A549 (cell line): Measurements from ENCODE around the gene DDX27. TPM values are rescaled to one million over a fixed set of nuclear protein-coding genes. Genes with fewer than 3 reads are reported as not detected.
A peak's percentile ranks its signal among the peaks of the same experiment; 100 is the strongest.

ENCODE experiments used
- ATOH8 ChIP-seq: fragments of 250-450 bp; sonication (Bioruptor Pico); IDR thresholded peaks from 2 replicates; pipeline ENCODE4 v1.5.0; 2020; ENCODE audit warnings: low read depth, mild to moderate bottlenecking, moderate library complexity
- CBX8 ChIP-seq: fragments of 200-600 bp; sonication (generic); IDR thresholded peaks from 2 replicates; pipeline ENCODE4 v1.6.1; 2016
- CEBPB ChIP-seq, 2 experiments: fragments of >200 bp in 1 of 2; sonication (Bioruptor Twin) in 1 of 2; formaldehyde crosslinking in 1 of 2; IDR thresholded peaks; 2 replicates each; pipeline ENCODE4 v1.6.1; 2012 to 2016
- E2F6 ChIP-seq: IDR thresholded peaks from 2 replicates; pipeline ENCODE4 v1.6.1; 2012; ENCODE audit warnings: low read depth, borderline replicate concordance
- EHMT2 ChIP-seq: fragments of 200-600 bp; sonication (generic); IDR thresholded peaks from 2 replicates; pipeline ENCODE4 v1.6.1; 2016; ENCODE audit warnings: antibody characterized with exemption, low read depth, mild to moderate bottlenecking, moderate library complexity
- ELK1 ChIP-seq: fragments of 150-350 bp; IDR thresholded peaks from 2 replicates; pipeline ENCODE4 v1.6.1; 2014; ENCODE audit warnings: low read depth, mild to moderate bottlenecking, low read length
- GATA3 ChIP-seq: IDR thresholded peaks from 2 replicates; pipeline ENCODE4 v1.6.1; 2012; ENCODE audit warnings: borderline replicate concordance
- HOXB5 ChIP-seq: fragments of 250-450 bp; sonication (Bioruptor Pico); IDR thresholded peaks from 2 replicates; pipeline ENCODE4 v1.5.0; 2020; ENCODE audit warnings: mild to moderate bottlenecking, moderate library complexity
- JUN ChIP-seq, 2 experiments: fragments of >200 bp; sonication (Bioruptor Twin); formaldehyde crosslinking; IDR thresholded peaks; 2 replicates in 1 of 2; 3 replicates in 1 of 2; pipeline ENCODE4 v1.6.1; 2016 to 2017
- KDM1A ChIP-seq: fragments of 200-600 bp; sonication (generic); IDR thresholded peaks from 2 replicates; pipeline ENCODE4 v1.6.1; 2016; ENCODE audit warnings: low read depth, mild to moderate bottlenecking
- KDM5A ChIP-seq: fragments of 200-600 bp; sonication (generic); IDR thresholded peaks from 2 replicates; pipeline ENCODE4 v1.6.1; 2016; ENCODE audit warnings: antibody characterized with exemption, mild to moderate bottlenecking
- MAFK ChIP-seq: fragments of 450-650 bp; IDR thresholded peaks from 2 replicates; pipeline ENCODE4 v1.6.1; 2014; ENCODE audit not compliant: partially characterized antibody
- MAX ChIP-seq: IDR thresholded peaks from 2 replicates; pipeline ENCODE4 v1.6.1; 2012
- MAZ ChIP-seq: fragments of 150-350 bp; IDR thresholded peaks from 2 replicates; pipeline ENCODE4 v1.6.1; 2014; ENCODE audit warnings: antibody characterized with exemption, low read depth, low read length, borderline replicate concordance
- NFE2L2 ChIP-seq: fragments of 150-350 bp; conservative IDR thresholded peaks from 2 replicates; pipeline ENCODE4 v1.6.1; 2014; ENCODE audit warnings: low read length
- NPAS2 ChIP-seq: fragments of 250-450 bp; sonication (Bioruptor Pico); IDR thresholded peaks from 2 replicates; pipeline ENCODE4 v1.8.0; 2022; ENCODE audit warnings: mild to moderate bottlenecking, moderate library complexity, borderline replicate concordance
- NR3C1 ChIP-seq: fragments of >200 bp; sonication (Bioruptor Twin); formaldehyde crosslinking; IDR thresholded peaks from 3 replicates; pipeline ENCODE4 v1.6.1; 2017
- PBX3 ChIP-seq: IDR thresholded peaks from 2 replicates; pipeline ENCODE4 v1.6.1; 2012
- PHF8 ChIP-seq: fragments of 200-600 bp; sonication (generic); IDR thresholded peaks from 2 replicates; pipeline ENCODE4 v1.6.1; 2016; ENCODE audit warnings: low read depth, mild to moderate bottlenecking, antibody characterized with exemption, moderate library complexity, borderline replicate concordance
- POLR2A ChIP-seq: IDR thresholded peaks from 2 replicates; pipeline ENCODE4 v1.6.1; 2012; ENCODE audit warnings: mild to moderate bottlenecking, low read length
- POLR2AphosphoS2 ChIP-seq: conservative IDR thresholded peaks from 2 replicates; pipeline ENCODE4 v1.6.1; 2012; ENCODE audit warnings: low read length, improper control_type of control experiment, inconsistent platforms
- RAD21 ChIP-seq, 2 experiments: fragments of >200 bp in 1 of 2; sonication (Bioruptor Twin) in 1 of 2; formaldehyde crosslinking in 1 of 2; IDR thresholded peaks in 1 of 2; conservative IDR thresholded peaks in 1 of 2; 2 replicates in 1 of 2; 3 replicates in 1 of 2; pipeline ENCODE4 v1.6.1; 2012 to 2018; ENCODE audit warnings: inconsistent platforms in 1 of 2
- RARB ChIP-seq: fragments of 250-450 bp; sonication (Bioruptor Pico); IDR thresholded peaks from 2 replicates; pipeline ENCODE4 v1.8.0; 2021; ENCODE audit warnings: mild to moderate bottlenecking, moderate library complexity
- REST ChIP-seq: fragments of 200-600 bp; sonication (generic); IDR thresholded peaks from 2 replicates; pipeline ENCODE4 v1.6.1; 2016; ENCODE audit warnings: antibody characterized with exemption, mild to moderate bottlenecking, moderate library complexity
- RNF2 ChIP-seq: fragments of 200-600 bp; sonication (generic); IDR thresholded peaks from 2 replicates; pipeline ENCODE4 v1.6.1; 2016; ENCODE audit warnings: low read depth, mild to moderate bottlenecking, antibody characterized with exemption, moderate library complexity, borderline replicate concordance
- SREBF2 ChIP-seq: fragments of 450-650 bp; IDR thresholded peaks from 2 replicates; pipeline ENCODE4 v1.6.1; 2014; ENCODE audit warnings: mild to moderate bottlenecking, moderate library complexity
- TFCP2L1 ChIP-seq: fragments of 250-450 bp; sonication (Bioruptor Pico); IDR thresholded peaks from 2 replicates; pipeline ENCODE4 v1.5.0; 2021; ENCODE audit warnings: mild to moderate bottlenecking
- TP53 ChIP-seq: fragments of 250-450 bp; sonication (Bioruptor Pico); IDR thresholded peaks from 2 replicates; pipeline ENCODE4 v1.5.0; 2021; ENCODE audit warnings: mild to moderate bottlenecking, moderate library complexity
- polyA plus RNA-seq, 4 experiments: library from polyadenylated mRNA; depleted of rRNA in 3 of 4; stranded (reverse); fragments of >200 nt; fragmentation: RNase III in 1 of 4; extraction: RNeasy Plus Mini Kit Qiagen cat#74134 plus additional on column Dnase treatment in 1 of 4; gene quantifications; 2 replicates in 3 of 4; 3 replicates in 1 of 4; pipeline ENCODE4 v1.2.3, GENCODE V29; 2011 to 2017

DDX27 gene
- polyA plus RNA-seq, 2 of the 4 experiments (the other 2 are of a cell fraction), result 69.3 TPM

- no peak for TF ChIP-seq TP53 (CRISPR knock-in tag)
- no peak for TF ChIP-seq NFE2L2
- no peak for TF ChIP-seq CEBPB (IDR thresholded peaks at IDR 0.05)
- TF ChIP-seq KDM5A, result no peak
- 0 out of 2 replicates have a peak, but pooled peaks have one; percentile 1 for TF ChIP-seq TFCP2L1 (CRISPR knock-in tag)
- TF ChIP-seq RARB (CRISPR knock-in tag), result no peak
- peak; percentile 24; the same call in 1 of the 2 replicates for TF ChIP-seq HOXB5 (CRISPR knock-in tag)
- TF ChIP-seq POLR2A, result peak; percentile 100
- no peak for TF ChIP-seq MAFK
- no peak for TF ChIP-seq NR3C1
- TF ChIP-seq RNF2, result no peak
- TF ChIP-seq POLR2AphosphoS2, result peak; percentile 89
- TF ChIP-seq MAZ, result 0 out of 2 replicates have a peak, but pooled peaks have one; percentile 17
- TF ChIP-seq MAX, result peak; percentile 79
- TF ChIP-seq E2F6, result peak; percentile 53; the same call in 1 of the 2 replicates
- TF ChIP-seq GATA3, result peak; percentile 18; the same call in 1 of the 2 replicates
- TF ChIP-seq CBX8, result no peak
- TF ChIP-seq JUN (IDR thresholded peaks at IDR 0.05), result peak; percentile 99 to 100
- TF ChIP-seq NPAS2 (CRISPR knock-in tag), result no peak
- no peak for TF ChIP-seq SREBF2
- TF ChIP-seq EHMT2, result no peak
- TF ChIP-seq REST, result peak; percentile 52
- TF ChIP-seq RAD21 (conservative IDR thresholded peaks at IDR 0.05 in 1 of 2, IDR thresholded peaks at IDR 0.05 in 1 of 2), result no peak
- TF ChIP-seq KDM1A, result no peak
- peak; percentile 70; the same call in 1 of the 2 replicates for TF ChIP-seq PBX3
- TF ChIP-seq ATOH8 (CRISPR knock-in tag), result no peak
- peak; percentile 97 for TF ChIP-seq PHF8
- TF ChIP-seq ELK1, result no peak
These were observed 59.0 kb downstream of the DDX27 start, which contains the start of gene ZNFX1 (continued) for GRCh38 chr20:49278036-49278817.
